Measurements from ENCODE around the gene ERGIC3.
"Not testable (repeated sequence)": the region's sequence is repeated elsewhere in the genome, so short reads cannot be mapped to it uniquely, and the experiment has no call there.

The ERGIC3 gene

GRCh38 chr20:35552914-35553313 is 11.0 kb downstream of the ERGIC3 start:
- TF ChIP-seq POLR2A (IDR thresholded peaks at IDR 0.05; ENCODE audit: low read depth, low read length): no peak
- TF ChIP-seq POLR2AphosphoS5 (IDR thresholded peaks at IDR 0.05; ENCODE audit: low read depth, low read length): no peak
- TF ChIP-seq TAF1 (IDR thresholded peaks at IDR 0.05; ENCODE audit: borderline replicate concordance, low read depth, low read length): no peak
- no peak for FAIRE-seq

GRCh38 chr20:35555461-35555860 is 13.6 kb downstream of the ERGIC3 start:
- not testable (repeated sequence) for DNase-seq (ENCODE audit: insufficient read length); FAIRE-seq

More at GRCh38 chr20:35552914-35553313, 11.0 kb downstream of the ERGIC3 start:
- no peak for DNase-seq (ENCODE audit: insufficient read length)

GRCh38 chr20:35555951-35556645 is 14.2 kb downstream of the ERGIC3 start:
- FAIRE-seq (no peak), DNase-seq (ENCODE audit: insufficient read length) (no peak)
- no peak for TF ChIP-seq POLR2A (IDR thresholded peaks at IDR 0.05; ENCODE audit: low read depth, low read length)
- no peak for TF ChIP-seq POLR2AphosphoS5 (IDR thresholded peaks at IDR 0.05; ENCODE audit: low read depth, low read length)
- TF ChIP-seq TAF1 (IDR thresholded peaks at IDR 0.05; ENCODE audit: borderline replicate concordance, low read depth, low read length): no peak

GRCh38 chr20:35556871-35557270 is 15.0 kb downstream of the ERGIC3 start:
- FAIRE-seq: no peak
- TF ChIP-seq POLR2A (IDR thresholded peaks at IDR 0.05; ENCODE audit: low read depth, low read length): no peak
- TF ChIP-seq TAF1 (IDR thresholded peaks at IDR 0.05; ENCODE audit: borderline replicate concordance, low read depth, low read length): no peak
- no peak for TF ChIP-seq POLR2AphosphoS5 (IDR thresholded peaks at IDR 0.05; ENCODE audit: low read depth, low read length)
- no peak for DNase-seq (ENCODE audit: insufficient read length)

- DNase-seq (ENCODE audit: insufficient read length) (no peak), FAIRE-seq (no peak)
- no peak for TF ChIP-seq POLR2A (IDR thresholded peaks at IDR 0.05; ENCODE audit: low read depth, low read length)
- TF ChIP-seq TAF1 (IDR thresholded peaks at IDR 0.05; ENCODE audit: borderline replicate concordance, low read depth, low read length): no peak
- TF ChIP-seq POLR2AphosphoS5 (IDR thresholded peaks at IDR 0.05; ENCODE audit: low read depth, low read length): no peak; the same call in 1 of the 2 replicates
Observed at GRCh38 chr20:35558451-35558850, 16.6 kb downstream of the ERGIC3 start.

- DNase-seq (ENCODE audit: insufficient read length) (no peak), FAIRE-seq (no peak)
- no peak for TF ChIP-seq POLR2A (IDR thresholded peaks at IDR 0.05; ENCODE audit: low read depth, low read length)
- 0 out of 2 replicates have a peak, but pooled peaks have one; percentile 18 for TF ChIP-seq POLR2AphosphoS5 (IDR thresholded peaks at IDR 0.05; ENCODE audit: low read depth, low read length)
Observed at GRCh38 chr20:35559042-35559693, 17.3 kb downstream of the ERGIC3 start.

GRCh38 chr20:35560105-35560511 is 18.2 kb downstream of the ERGIC3 start:
- FAIRE-seq: no peak

GRCh38 chr20:35560541-35560940 is 18.7 kb downstream of the ERGIC3 start:
- TF ChIP-seq POLR2AphosphoS5 (IDR thresholded peaks at IDR 0.05; ENCODE audit: low read depth, low read length) (no peak), TAF1 (IDR thresholded peaks at IDR 0.05; ENCODE audit: borderline replicate concordance, low read depth, low read length) (no peak), POLR2A (IDR thresholded peaks at IDR 0.05; ENCODE audit: low read depth, low read length) (no peak)
- FAIRE-seq (no peak), DNase-seq (ENCODE audit: insufficient read length) (no peak)

More at GRCh38 chr20:35560105-35560511, 18.2 kb downstream of the ERGIC3 start:
- DNase-seq (ENCODE audit: insufficient read length): no peak
- TF ChIP-seq POLR2AphosphoS5 (IDR thresholded peaks at IDR 0.05; ENCODE audit: low read depth, low read length) (no peak), TAF1 (IDR thresholded peaks at IDR 0.05; ENCODE audit: borderline replicate concordance, low read depth, low read length) (no peak), POLR2A (IDR thresholded peaks at IDR 0.05; ENCODE audit: low read depth, low read length) (no peak)

- FAIRE-seq: no peak
- no peak for DNase-seq (ENCODE audit: insufficient read length)
Observed at GRCh38 chr20:35561268-35561667, 19.4 kb downstream of the ERGIC3 start.

GRCh38 chr20:35561671-35562070 is 19.8 kb downstream of the ERGIC3 start:
- TF ChIP-seq TAF1 (IDR thresholded peaks at IDR 0.05; ENCODE audit: borderline replicate concordance, low read depth, low read length) (no peak), POLR2A (IDR thresholded peaks at IDR 0.05; ENCODE audit: low read depth, low read length) (no peak), POLR2AphosphoS5 (IDR thresholded peaks at IDR 0.05; ENCODE audit: low read depth, low read length) (no peak)
- no peak for DNase-seq (ENCODE audit: insufficient read length)
- FAIRE-seq: no peak

More at GRCh38 chr20:35561268-35561667, 19.4 kb downstream of the ERGIC3 start:
- TF ChIP-seq POLR2AphosphoS5 (IDR thresholded peaks at IDR 0.05; ENCODE audit: low read depth, low read length): no peak
- TF ChIP-seq TAF1 (IDR thresholded peaks at IDR 0.05; ENCODE audit: borderline replicate concordance, low read depth, low read length): no peak
- no peak for TF ChIP-seq POLR2A (IDR thresholded peaks at IDR 0.05; ENCODE audit: low read depth, low read length)

GRCh38 chr20:35562541-35563110 is 20.7 kb downstream of the ERGIC3 start:
- DNase-seq (ENCODE audit: insufficient read length) (no peak), FAIRE-seq (no peak)
- TF ChIP-seq TAF1 (IDR thresholded peaks at IDR 0.05; ENCODE audit: borderline replicate concordance, low read depth, low read length) (no peak), POLR2AphosphoS5 (IDR thresholded peaks at IDR 0.05; ENCODE audit: low read depth, low read length) (no peak), POLR2A (IDR thresholded peaks at IDR 0.05; ENCODE audit: low read depth, low read length) (no peak)

GRCh38 chr20:35563834-35564233 is 22.0 kb downstream of the ERGIC3 start:
- no peak for FAIRE-seq
- DNase-seq (ENCODE audit: insufficient read length): no peak
- TF ChIP-seq TAF1 (IDR thresholded peaks at IDR 0.05; ENCODE audit: borderline replicate concordance, low read depth, low read length): no peak

All from GM12892 (cell line).